HepG2 (cell line): Measurements from ENCODE around the gene ANKRD49. TPM values are rescaled to one million over a fixed set of nuclear protein-coding genes. Genes with fewer than 3 reads are reported as not detected.

Source experiments
- EZH2 ChIP-seq: conservative IDR thresholded peaks from 2 replicates; pipeline ENCODE4 v1.6.1; 2012; ENCODE audit warnings: mild to moderate bottlenecking, low read depth, low read length, moderate library complexity
- GPN1 ChIP-seq: sonication (generic); formaldehyde crosslinking; IDR thresholded peaks from 2 replicates; pipeline ENCODE4 v1.5.1; 2020; ENCODE audit warnings: missing genetic modification reagents, borderline replicate concordance
- KLF9 ChIP-seq: IDR thresholded peaks from 2 replicates; pipeline ENCODE4 v1.6.1; 2016; ENCODE audit warnings: low read depth
- MAF1 ChIP-seq: sonication (generic); formaldehyde crosslinking; IDR thresholded peaks from 2 replicates; pipeline ENCODE4 v1.5.0; 2020; ENCODE audit warnings: missing genetic modification reagents, borderline replicate concordance
- PHF8 ChIP-seq: sonication (generic); formaldehyde crosslinking; IDR thresholded peaks from 2 replicates; pipeline ENCODE4 v1.5.0; 2020; ENCODE audit warnings: missing genetic modification reagents
- RBFOX2 ChIP-seq: fragments of 200-400 bp; formaldehyde crosslinking; IDR thresholded peaks from 2 replicates; pipeline ENCODE4 v1.6.1; 2017; ENCODE audit warnings: low read depth, mild to moderate bottlenecking, low read length
- SMC3 ChIP-seq: IDR thresholded peaks from 2 replicates; pipeline ENCODE4 v1.6.1; 2011; ENCODE audit warnings: low read length, improper control_type of control experiment
- ZNF143 ChIP-seq: sonication (generic); formaldehyde crosslinking; IDR thresholded peaks from 2 replicates; pipeline ENCODE4 v1.4.0; 2020; ENCODE audit warnings: missing genetic modification reagents
- ZNF326 ChIP-seq: sonication (generic); formaldehyde crosslinking; IDR thresholded peaks from 2 replicates; pipeline ENCODE4 v1.4.0; 2020; ENCODE audit warnings: missing genetic modification reagents, borderline replicate concordance
- ZNF44 ChIP-seq: sonication (generic); formaldehyde crosslinking; IDR thresholded peaks from 2 replicates; pipeline ENCODE4 v1.5.1; 2020; ENCODE audit warnings: mild to moderate bottlenecking, missing genetic modification reagents
- ZNF607 ChIP-seq: sonication (generic); formaldehyde crosslinking; IDR thresholded peaks from 2 replicates; pipeline ENCODE4 v1.5.1; 2020; ENCODE audit warnings: missing genetic modification reagents, mild to moderate bottlenecking, borderline replicate concordance
- ZSCAN25 ChIP-seq: sonication (generic); formaldehyde crosslinking; IDR thresholded peaks from 2 replicates; pipeline ENCODE4 v1.8.0; 2022; ENCODE audit warnings: mild to moderate bottlenecking, missing genetic modification reagents
- polyA plus RNA-seq, 8 experiments: library from polyadenylated mRNA; depleted of rRNA in 3 of 8; stranded (reverse) in 7 of 8; unstranded in 1 of 8; fragments of >200 nt; fragmentation: Illumina TruSeq in 4 of 8; extraction: Trizol in 4 of 8; gene quantifications; 2 replicates each; pipeline versions ENCODE4 v1.2.1 to v1.2.3, GENCODE V29; 2011 to 2016; ENCODE audit warnings: low read depth in 4 of 8, missing spikeins in 1 of 8, mixed read lengths in 1 of 8; ENCODE audit not compliant: insufficient read depth in 1 of 8
- total RNA-seq, 5 experiments: library from RNA; depleted of rRNA; stranded (reverse); fragments of >200 nt; fragmentation: Illumina TruSeq; extraction: Trizol; gene quantifications; 2 replicates each; pipeline ENCODE4 v1.2.3, GENCODE V29; 2016; ENCODE audit warnings: low read depth in 1 of 5
- TF ChIP-seq, protein P1 (sequence below): sonication (generic); formaldehyde crosslinking; IDR thresholded peaks from 2 replicates; pipeline ENCODE4 v1.4.0; 2020; ENCODE audit warnings: mild to moderate bottlenecking, missing genetic modification reagents
- TF ChIP-seq, protein P2 (sequence below): sonication (generic); formaldehyde crosslinking; IDR thresholded peaks from 2 replicates; pipeline ENCODE4 v1.5.0; 2020; ENCODE audit warnings: missing genetic modification reagents
- TF ChIP-seq, protein P3 (sequence below): sonication (generic); formaldehyde crosslinking; IDR thresholded peaks from 2 replicates; pipeline ENCODE4 v1.4.0; 2020; ENCODE audit warnings: missing genetic modification reagents, borderline replicate concordance
- TF ChIP-seq, protein P4 (sequence below): sonication (generic); formaldehyde crosslinking; IDR thresholded peaks from 2 replicates; pipeline ENCODE4 v1.5.0; 2020; ENCODE audit warnings: missing genetic modification reagents

ANKRD49 gene
- total and polyA plus RNA-seq, 2 of the 13 experiments (the other 11 are each of a cell fraction or from before 2014, with no cell fraction given): 14.2 to 14.3 TPM

DNA sequence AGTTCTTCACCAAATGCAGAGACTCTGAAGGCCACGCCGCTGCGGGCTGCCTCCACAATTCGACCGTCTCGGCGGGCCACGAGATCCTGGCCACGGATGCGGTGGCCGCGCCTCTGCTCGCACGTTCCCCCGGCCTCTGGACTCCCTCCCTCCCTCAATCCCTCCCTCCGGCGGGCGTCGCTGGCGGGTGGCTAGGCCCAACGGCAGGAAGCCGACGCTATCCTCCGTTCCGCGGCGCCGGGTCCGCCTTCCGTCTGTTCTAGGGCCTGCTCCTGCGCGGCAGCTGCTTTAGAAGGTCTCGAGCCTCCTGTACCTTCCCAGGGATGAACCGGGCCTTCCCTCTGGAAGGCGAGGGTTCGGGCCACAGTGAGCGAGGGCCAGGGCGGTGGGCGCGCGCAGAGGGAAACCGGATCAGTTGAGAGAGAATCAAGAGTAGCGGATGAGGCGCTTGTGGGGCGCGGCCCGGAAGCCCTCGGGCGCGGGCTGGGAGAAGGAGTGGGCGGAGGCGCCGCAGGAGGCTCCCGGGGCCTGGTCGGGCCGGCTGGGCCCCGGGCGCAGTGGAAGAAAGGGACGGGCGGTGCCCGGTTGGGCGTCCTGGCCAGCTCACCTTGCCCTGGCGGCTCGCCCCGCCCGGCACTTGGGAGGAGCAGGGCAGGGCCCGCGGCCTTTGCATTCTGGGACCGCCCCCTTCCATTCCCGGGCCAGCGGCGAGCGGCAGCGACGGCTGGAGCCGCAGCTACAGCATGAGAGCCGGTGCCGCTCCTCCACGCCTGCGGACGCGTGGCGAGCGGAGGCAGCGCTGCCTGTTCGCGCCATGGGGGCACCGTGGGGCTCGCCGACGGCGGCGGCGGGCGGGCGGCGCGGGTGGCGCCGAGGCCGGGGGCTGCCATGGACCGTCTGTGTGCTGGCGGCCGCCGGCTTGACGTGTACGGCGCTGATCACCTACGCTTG is 50.2 kb downstream of the ANKRD49 start, which contains the start of gene FUT4 (continued):
- TF ChIP-seq, protein P1, sequence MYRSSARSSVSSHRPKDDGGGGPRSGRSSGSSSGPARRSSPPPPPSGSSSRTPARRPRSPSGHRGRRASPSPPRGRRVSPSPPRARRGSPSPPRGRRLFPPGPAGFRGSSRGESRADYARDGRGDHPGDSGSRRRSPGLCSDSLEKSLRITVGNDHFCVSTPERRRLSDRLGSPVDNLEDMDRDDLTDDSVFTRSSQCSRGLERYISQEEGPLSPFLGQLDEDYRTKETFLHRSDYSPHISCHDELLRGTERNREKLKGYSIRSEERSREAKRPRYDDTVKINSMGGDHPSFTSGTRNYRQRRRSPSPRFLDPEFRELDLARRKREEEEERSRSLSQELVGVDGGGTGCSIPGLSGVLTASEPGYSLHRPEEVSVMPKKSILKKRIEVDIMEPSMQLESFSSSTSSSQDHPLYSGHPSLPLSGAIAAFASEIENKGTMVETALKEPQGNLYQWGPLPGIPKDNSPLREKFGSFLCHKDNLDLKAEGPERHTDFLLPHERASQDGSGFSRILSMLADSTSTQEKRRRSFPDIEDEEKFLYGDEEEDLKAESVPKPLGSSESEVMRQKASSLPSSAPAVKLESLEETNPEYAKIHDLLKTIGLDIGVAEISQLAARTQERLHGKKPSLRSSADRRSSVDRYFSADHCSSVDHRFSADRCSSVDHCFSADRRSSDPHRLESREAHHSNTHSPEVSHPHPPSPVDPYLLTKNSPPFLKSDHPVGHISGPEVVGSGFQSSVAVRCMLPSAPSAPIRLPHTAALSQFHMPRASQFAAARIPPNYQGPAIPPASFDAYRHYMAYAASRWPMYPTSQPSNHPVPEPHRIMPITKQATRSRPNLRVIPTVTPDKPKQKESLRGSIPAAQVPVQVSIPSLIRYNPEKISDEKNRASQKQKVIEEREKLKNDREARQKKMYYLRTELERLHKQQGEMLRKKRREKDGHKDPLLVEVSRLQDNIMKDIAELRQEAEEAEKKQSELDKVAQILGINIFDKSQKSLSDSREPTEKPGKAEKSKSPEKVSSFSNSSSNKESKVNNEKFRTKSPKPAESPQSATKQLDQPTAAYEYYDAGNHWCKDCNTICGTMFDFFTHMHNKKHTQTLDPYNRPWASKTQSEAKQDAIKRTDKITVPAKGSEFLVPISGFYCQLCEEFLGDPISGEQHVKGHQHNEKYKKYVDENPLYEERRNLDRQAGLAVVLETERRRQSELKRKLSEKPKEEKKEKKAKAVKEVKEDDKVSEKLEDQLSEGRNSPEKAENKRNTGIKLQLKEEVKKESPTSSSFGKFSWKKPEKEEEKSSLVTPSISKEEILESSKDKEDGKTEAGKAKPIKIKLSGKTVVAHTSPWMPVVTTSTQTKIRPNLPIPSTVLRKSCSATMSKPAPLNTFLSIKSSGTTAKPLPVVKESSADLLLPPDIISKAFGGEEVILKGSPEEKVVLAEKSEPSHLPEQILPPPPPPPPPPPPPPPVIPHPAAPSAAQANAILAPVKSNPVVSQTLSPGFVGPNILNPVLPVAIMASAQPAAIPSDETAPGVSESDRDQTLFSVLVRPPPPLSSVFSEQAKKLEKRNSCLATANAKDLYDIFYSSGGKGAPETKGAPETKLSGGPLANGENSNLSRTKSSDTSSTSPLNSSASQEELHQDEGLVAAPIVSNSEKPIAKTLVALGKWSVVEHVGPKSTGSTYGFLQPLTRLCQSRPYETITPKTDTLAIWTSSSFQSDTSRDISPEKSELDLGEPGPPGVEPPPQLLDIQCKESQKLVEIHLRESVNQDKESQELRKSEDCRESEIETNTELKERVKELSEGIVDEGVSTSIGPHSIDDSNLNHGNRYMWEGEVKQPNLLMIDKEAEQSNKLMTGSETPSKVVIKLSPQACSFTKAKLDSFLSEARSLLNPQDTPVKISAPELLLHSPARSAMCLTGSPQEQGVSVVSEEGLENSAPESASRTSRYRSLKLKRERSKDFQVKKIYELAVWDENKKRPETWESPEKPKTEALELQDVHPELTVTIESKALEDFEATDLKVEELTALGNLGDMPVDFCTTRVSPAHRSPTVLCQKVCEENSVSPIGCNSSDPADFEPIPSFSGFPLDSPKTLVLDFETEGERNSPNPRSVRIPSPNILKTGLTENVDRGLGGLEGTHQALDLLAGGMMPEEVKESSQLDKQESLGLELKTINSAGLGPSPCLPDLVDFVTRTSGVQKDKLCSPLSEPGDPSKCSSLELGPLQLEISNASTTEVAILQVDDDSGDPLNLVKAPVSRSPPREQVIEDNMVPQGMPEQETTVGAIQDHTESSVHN: 0 out of 2 replicates have a peak, but pooled peaks have one; percentile 37
- TF ChIP-seq EZH2: no peak
- TF ChIP-seq ZNF326 (CRISPR knock-in tag): no peak
- no peak for TF ChIP-seq GPN1 (CRISPR knock-in tag)
- TF ChIP-seq RBFOX2: peak; percentile 69
- TF ChIP-seq PHF8 (CRISPR knock-in tag): peak; percentile 88
- TF ChIP-seq KLF9 (CRISPR knock-in tag): no peak; the same call in 1 of the 2 replicates
- no peak for TF ChIP-seq MAF1 (CRISPR knock-in tag)
- TF ChIP-seq, protein P2, sequence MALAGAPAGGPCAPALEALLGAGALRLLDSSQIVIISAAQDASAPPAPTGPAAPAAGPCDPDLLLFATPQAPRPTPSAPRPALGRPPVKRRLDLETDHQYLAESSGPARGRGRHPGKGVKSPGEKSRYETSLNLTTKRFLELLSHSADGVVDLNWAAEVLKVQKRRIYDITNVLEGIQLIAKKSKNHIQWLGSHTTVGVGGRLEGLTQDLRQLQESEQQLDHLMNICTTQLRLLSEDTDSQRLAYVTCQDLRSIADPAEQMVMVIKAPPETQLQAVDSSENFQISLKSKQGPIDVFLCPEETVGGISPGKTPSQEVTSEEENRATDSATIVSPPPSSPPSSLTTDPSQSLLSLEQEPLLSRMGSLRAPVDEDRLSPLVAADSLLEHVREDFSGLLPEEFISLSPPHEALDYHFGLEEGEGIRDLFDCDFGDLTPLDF: no peak
- TF ChIP-seq, protein P3, sequence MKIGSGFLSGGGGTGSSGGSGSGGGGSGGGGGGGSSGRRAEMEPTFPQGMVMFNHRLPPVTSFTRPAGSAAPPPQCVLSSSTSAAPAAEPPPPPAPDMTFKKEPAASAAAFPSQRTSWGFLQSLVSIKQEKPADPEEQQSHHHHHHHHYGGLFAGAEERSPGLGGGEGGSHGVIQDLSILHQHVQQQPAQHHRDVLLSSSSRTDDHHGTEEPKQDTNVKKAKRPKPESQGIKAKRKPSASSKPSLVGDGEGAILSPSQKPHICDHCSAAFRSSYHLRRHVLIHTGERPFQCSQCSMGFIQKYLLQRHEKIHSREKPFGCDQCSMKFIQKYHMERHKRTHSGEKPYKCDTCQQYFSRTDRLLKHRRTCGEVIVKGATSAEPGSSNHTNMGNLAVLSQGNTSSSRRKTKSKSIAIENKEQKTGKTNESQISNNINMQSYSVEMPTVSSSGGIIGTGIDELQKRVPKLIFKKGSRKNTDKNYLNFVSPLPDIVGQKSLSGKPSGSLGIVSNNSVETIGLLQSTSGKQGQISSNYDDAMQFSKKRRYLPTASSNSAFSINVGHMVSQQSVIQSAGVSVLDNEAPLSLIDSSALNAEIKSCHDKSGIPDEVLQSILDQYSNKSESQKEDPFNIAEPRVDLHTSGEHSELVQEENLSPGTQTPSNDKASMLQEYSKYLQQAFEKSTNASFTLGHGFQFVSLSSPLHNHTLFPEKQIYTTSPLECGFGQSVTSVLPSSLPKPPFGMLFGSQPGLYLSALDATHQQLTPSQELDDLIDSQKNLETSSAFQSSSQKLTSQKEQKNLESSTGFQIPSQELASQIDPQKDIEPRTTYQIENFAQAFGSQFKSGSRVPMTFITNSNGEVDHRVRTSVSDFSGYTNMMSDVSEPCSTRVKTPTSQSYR (CRISPR knock-in tag): no peak
- TF ChIP-seq ZSCAN25 (CRISPR knock-in tag): no peak
- no peak for TF ChIP-seq ZNF607 (CRISPR knock-in tag)
- TF ChIP-seq ZNF44 (CRISPR knock-in tag): no peak
- TF ChIP-seq, protein P4, sequence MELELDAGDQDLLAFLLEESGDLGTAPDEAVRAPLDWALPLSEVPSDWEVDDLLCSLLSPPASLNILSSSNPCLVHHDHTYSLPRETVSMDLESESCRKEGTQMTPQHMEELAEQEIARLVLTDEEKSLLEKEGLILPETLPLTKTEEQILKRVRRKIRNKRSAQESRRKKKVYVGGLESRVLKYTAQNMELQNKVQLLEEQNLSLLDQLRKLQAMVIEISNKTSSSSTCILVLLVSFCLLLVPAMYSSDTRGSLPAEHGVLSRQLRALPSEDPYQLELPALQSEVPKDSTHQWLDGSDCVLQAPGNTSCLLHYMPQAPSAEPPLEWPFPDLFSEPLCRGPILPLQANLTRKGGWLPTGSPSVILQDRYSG (CRISPR knock-in tag): no peak
- no peak for TF ChIP-seq SMC3
- TF ChIP-seq ZNF143: no peak
